IgD-negative memory B cell (primary cell): ENCODE results near the gene MISP3. TPM values are rescaled to one million over a fixed set of nuclear protein-coding genes. Genes with fewer than 3 reads are reported as not detected.
A peak's percentile ranks its signal among the peaks of the same experiment; 100 is the strongest.

ENCODE experiments used
- H3K27ac Mint-ChIP-seq, 3 donors: one replicate each; pipeline ENCODE4 v1.8.0; 2020 to 2022; ENCODE audit warnings: mild to moderate bottlenecking in 3 of 3, mixed read lengths in 3 of 3, moderate library complexity in 1 of 3
- H3K27me3 Mint-ChIP-seq: one replicate; pipeline ENCODE4 v1.8.0; 2021; ENCODE audit warnings: mixed read lengths
- H3K36me3 Mint-ChIP-seq: one replicate; pipeline ENCODE4 v1.8.0; 2020; ENCODE audit warnings: mild to moderate bottlenecking, mixed read lengths
- H3K4me1 Mint-ChIP-seq, 3 donors: one replicate each; pipeline ENCODE4 v1.8.0; 2020 to 2022; ENCODE audit warnings: mixed read lengths in 3 of 3, mild to moderate bottlenecking in 1 of 3
- H3K4me3 Mint-ChIP-seq, 4 donors: one replicate each; pipeline ENCODE4 v1.8.0; 2020 to 2022; ENCODE audit warnings: mild to moderate bottlenecking in 4 of 4, mixed read lengths in 4 of 4, moderate library complexity in 3 of 4
- H3K9me3 Mint-ChIP-seq, 3 donors: one replicate each; pipeline ENCODE4 v1.8.0; 2020 to 2021; ENCODE audit warnings: mixed read lengths in 3 of 3, mild to moderate bottlenecking in 1 of 3
- polyA plus RNA-seq: library from polyadenylated mRNA; unstranded; fragments of 300-500 nt; fragmentation: Illumina TruSeq; gene quantifications from one replicate; pipeline ENCODE4 v1.2.3, GENCODE V29; 2021

MISP3 gene
- polyA plus RNA-seq, 1 donor from 2014 or later: 0.16 TPM

- peaks cover 0 to 3% (median 0%) of the 10 kb centered on the region in 3 donors for H3K9me3 Mint-ChIP-seq
- H3K27me3 Mint-ChIP-seq: no peaks in the 10 kb centered on the region
- H3K27ac Mint-ChIP-seq: no peak overlapping the region
- peaks cover 4 to 11% (median 6%) of the 10 kb centered on the region in 3 donors for H3K4me1 Mint-ChIP-seq
- H3K36me3 Mint-ChIP-seq: no peaks in the 10 kb centered on the region
- H3K4me3 Mint-ChIP-seq: no peak overlapping the region
These were observed 23.8 kb downstream of the MISP3 start for GRCh38 chr19:14096272-14096992.

- peaks cover 0 to 3% (median 0%) of the 10 kb centered on the region in 3 donors for H3K9me3 Mint-ChIP-seq
- no peak overlapping the region for H3K27ac Mint-ChIP-seq
- no peaks in the 10 kb centered on the region for H3K27me3 Mint-ChIP-seq
- no peaks in the 10 kb centered on the region for H3K36me3 Mint-ChIP-seq
- H3K4me1 Mint-ChIP-seq: peaks cover 0 to 4% (median 2%) of the 10 kb centered on the region in 3 donors
- no peak overlapping the region for H3K4me3 Mint-ChIP-seq
These were observed 25.1 kb downstream of the MISP3 start for GRCh38 chr19:14097532-14098151.

- Mint-ChIP-seq H3K4me1 (peaks cover 0 to 3% (median 0%) of the 10 kb centered on the region in 3 donors), H3K27ac (no peak overlapping the region), H3K27me3 (no peaks in the 10 kb centered on the region), H3K9me3 (no peaks in the 10 kb centered on the region), H3K36me3 (peaks cover 2% of the 10 kb centered on the region), H3K4me3 (no peak overlapping the region)
These were observed 28.5 kb downstream of the MISP3 start for GRCh38 chr19:14101003-14101545.

DNA sequence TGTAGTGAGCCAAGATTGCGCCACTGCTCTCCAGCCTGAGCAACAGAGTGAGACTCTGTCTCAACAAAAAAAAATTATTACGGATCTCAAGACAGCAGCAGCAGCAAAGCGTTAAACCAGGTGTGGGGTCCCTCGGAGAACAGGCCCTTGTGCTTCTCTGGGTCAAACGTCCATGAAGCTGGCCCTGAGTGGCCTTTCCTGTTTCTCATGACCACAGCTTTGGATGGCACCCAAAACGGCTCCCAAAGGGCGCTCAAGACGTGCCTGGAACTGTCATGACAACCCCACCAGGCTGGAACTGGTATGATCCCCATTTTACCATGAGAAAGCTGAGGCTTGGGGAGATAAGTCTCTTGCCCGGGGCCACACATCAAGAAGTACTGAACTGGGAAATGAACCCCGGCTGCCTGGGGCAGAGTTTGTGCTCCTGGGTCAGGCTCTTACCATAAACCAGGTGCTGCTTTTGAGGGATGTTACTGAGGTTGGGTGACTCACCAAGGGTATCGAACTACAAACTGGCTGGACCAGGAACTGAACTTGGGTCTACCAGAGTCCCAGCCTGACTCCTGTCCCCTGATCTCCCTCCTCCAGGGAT lies 29.6 kb downstream of the MISP3 start:
- Mint-ChIP-seq H3K36me3 (peaks cover 2% of the 10 kb centered on the region), H3K27ac (no peak overlapping the region), H3K27me3 (no peaks in the 10 kb centered on the region), H3K9me3 (no peaks in the 10 kb centered on the region), H3K4me1 (peaks cover 0 to 3% (median 0%) of the 10 kb centered on the region in 3 donors), H3K4me3 (no peak overlapping the region)

DNA sequence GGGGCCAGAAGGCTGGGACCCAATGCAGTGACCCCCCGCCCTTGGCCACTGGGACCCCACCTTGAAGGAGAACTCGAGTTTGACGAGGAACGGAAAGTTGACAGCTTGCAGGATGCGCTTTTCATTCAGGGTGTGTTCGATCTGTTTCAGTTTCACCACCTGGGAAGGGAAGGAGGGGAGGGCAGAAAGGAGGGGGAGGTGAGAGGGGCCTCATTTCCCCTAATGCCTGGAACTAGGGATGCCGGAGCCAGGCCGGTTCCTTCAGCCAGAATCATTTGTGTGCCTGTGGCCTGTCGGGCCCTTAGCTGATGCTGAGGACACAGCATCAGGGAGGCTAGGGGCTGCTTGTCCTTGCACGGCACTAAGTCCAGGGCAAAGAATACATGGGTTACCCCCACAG lies 30.2 kb downstream of the MISP3 start:
- Mint-ChIP-seq H3K27ac (no peak overlapping the region), H3K27me3 (no peaks in the 10 kb centered on the region), H3K36me3 (peaks cover 2% of the 10 kb centered on the region), H3K4me1 (peaks cover 0 to 3% (median 0%) of the 10 kb centered on the region in 3 donors), H3K9me3 (no peaks in the 10 kb centered on the region), H3K4me3 (no peak overlapping the region)

DNA sequence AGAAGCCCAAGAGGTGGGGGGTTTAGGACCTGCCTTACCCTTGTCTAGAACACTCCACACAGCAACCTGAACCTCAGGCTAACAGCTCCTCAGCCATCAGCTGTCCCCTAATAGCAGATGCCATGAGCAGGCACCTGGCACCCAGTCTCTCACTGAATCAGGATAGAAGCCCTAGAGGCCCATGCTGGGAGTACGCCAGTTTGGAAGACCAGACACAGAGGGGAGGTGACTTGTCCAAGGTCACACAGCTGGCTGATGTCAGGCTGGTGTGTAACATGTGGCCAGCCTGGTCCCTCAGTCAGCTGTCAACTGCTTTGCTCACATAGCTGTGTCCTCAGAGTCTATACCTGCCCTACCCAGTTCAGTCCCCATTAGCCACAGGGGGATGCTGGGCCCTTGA lies 30.7 kb downstream of the MISP3 start:
- peaks cover 2% of the 10 kb centered on the region for H3K36me3 Mint-ChIP-seq
- H3K4me3 Mint-ChIP-seq: no peak overlapping the region
- peaks cover 0 to 3% (median 0%) of the 10 kb centered on the region in 3 donors for H3K4me1 Mint-ChIP-seq
- no peak overlapping the region for H3K27ac Mint-ChIP-seq
- H3K27me3 Mint-ChIP-seq: no peaks in the 10 kb centered on the region
- H3K9me3 Mint-ChIP-seq: no peaks in the 10 kb centered on the region

DNA sequence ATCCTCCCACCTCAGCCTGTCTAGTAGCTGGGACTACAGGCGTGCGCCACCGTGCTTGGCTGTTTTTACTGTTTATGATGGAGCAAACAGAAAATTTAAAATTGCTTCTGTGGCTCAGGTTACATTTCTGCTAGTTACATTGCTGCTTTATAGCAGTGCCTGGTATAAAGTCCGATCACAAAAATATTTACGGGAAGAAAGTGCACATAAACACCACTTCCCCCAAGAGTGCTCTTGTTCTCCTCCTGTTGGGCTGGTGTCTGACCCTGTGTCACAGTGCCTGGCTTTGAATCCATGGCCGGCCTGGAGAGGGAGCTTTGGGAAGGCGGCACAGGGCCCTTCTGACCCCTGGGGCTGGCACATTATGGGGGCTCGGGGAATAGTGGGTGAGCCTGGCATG lies 33.1 kb downstream of the MISP3 start:
- Mint-ChIP-seq H3K9me3 (no peaks in the 10 kb centered on the region), H3K36me3 (peaks cover 2% of the 10 kb centered on the region), H3K27ac (no peak overlapping the region), H3K4me1 (peaks cover 0 to 3% (median 0%) of the 10 kb centered on the region in 3 donors), H3K27me3 (no peaks in the 10 kb centered on the region), H3K4me3 (no peak overlapping the region)

GRCh38 chr19:14106840-14107239 lies 34.3 kb downstream of the MISP3 start:
- peaks cover 0 to 3% (median 0%) of the 10 kb centered on the region in 3 donors for H3K4me1 Mint-ChIP-seq
- no peak overlapping the region for H3K27ac Mint-ChIP-seq
- no peaks in the 10 kb centered on the region for H3K27me3 Mint-ChIP-seq
- peaks cover 2% of the 10 kb centered on the region for H3K36me3 Mint-ChIP-seq
- H3K4me3 Mint-ChIP-seq: peak overlapping the region in 1 of 4 donors; percentile 28
- H3K9me3 Mint-ChIP-seq: no peaks in the 10 kb centered on the region

DNA sequence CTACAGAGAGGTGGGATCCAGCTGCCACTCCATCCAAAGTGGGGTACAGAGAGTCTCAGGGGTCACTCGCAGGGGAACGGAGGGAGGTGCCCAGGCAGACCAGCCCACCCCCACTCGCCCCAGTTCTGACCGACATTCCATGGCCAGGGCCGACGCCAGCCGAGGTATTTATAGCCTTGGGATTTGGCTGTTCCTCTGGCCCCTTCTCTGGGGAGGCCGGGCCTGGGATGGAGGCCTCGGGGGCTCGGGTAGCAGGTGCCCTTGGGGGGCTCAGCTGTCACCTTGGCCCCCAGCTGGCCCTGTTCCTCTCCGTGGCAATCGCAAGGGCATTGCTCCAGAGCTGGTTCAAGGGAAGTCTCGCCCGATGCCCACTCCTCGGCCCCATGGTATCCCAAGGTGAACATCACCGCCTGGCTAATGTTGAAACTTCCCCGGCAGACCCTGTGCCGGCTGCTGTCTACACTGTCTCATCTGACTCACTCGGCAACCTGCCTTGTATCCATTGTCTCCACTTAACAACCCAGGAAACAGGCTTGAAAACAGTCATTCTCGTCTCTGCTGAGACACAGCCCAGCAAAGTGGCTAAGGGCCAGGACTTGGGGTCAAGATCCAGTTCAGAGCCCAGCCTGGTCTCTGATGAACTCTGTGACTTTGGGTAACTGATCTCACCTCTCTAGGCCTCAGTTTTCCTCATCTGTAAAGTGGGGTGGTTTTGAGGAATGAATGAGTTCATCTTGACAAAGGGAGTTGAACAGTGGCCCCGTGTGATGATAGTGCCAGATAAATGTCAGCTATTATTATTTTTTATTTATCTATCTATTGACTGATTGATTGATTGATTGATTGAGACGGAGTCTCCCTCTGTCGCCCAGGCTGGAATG lies 35.2 kb downstream of the MISP3 start:
- H3K4me3 Mint-ChIP-seq: no peak overlapping the region
- peaks cover 2% of the 10 kb centered on the region for H3K36me3 Mint-ChIP-seq
- H3K4me1 Mint-ChIP-seq: peaks cover 0 to 3% (median under 1%) of the 10 kb centered on the region in 3 donors
- no peaks in the 10 kb centered on the region for H3K9me3 Mint-ChIP-seq
- H3K27me3 Mint-ChIP-seq: no peaks in the 10 kb centered on the region
- no peak overlapping the region for H3K27ac Mint-ChIP-seq

- no peaks in the 10 kb centered on the region for H3K9me3 Mint-ChIP-seq
- no peak overlapping the region for H3K4me3 Mint-ChIP-seq
- H3K27me3 Mint-ChIP-seq: no peaks in the 10 kb centered on the region
- H3K36me3 Mint-ChIP-seq: no peaks in the 10 kb centered on the region
- H3K4me1 Mint-ChIP-seq: peaks cover 7 to 12% (median 9%) of the 10 kb centered on the region in 3 donors
- H3K27ac Mint-ChIP-seq: peak overlapping the region in 1 of 3 donors; percentile 83
These were observed 38.1 kb downstream of the MISP3 start for GRCh38 chr19:14110650-14111049.

- Mint-ChIP-seq H3K36me3 (no peaks in the 10 kb centered on the region), H3K9me3 (no peaks in the 10 kb centered on the region), H3K27ac (no peak overlapping the region), H3K4me3 (no peak overlapping the region), H3K4me1 (peaks cover 14 to 18% (median 16%) of the 10 kb centered on the region in 3 donors), H3K27me3 (no peaks in the 10 kb centered on the region)
These were observed 38.9 kb downstream of the MISP3 start for GRCh38 chr19:14111486-14111885.

DNA sequence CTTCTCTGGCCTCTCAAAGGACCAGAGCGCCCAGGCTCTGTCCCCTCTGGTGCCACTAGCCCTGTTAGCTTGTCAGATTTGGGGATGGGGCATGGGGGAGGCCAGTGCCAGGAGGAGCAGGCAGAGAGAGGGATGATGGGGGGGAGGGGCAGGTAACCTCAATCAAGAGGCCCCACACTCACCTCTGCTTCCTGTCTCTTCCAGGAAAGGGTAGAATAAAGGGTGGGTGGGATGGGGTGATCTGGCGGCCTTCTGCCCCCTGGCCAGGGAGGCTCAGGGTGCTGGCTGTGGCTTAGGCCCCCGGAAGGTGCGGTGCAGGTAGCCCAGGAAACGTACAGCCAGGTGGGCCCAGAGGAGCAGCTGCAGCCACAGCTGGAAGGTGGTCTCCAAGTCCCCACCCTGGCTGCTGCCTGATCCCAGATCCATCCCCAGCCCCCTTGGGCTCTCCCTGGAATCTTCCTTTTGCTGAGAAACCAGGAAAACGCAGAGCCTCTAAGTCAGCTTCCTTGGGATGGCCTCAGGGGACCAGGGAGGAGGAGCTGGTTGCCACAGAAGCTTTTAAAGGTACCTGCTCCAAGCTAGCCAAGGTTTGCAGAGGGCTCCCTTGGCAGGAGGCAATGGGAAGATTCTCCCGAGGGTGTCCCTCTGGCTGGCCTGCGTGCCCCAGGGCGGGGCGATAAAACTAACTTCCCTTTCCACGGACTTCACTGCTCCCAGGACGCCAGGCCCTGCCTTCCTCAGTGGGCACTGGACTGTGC lies 39.6 kb downstream of the MISP3 start:
- Mint-ChIP-seq H3K4me3 (no peak overlapping the region), H3K27ac (no peak overlapping the region), H3K36me3 (peaks cover 1% of the 10 kb centered on the region), H3K27me3 (no peaks in the 10 kb centered on the region), H3K9me3 (no peaks in the 10 kb centered on the region), H3K4me1 (peaks cover 17 to 19% (median 18%) of the 10 kb centered on the region in 3 donors)

DNA sequence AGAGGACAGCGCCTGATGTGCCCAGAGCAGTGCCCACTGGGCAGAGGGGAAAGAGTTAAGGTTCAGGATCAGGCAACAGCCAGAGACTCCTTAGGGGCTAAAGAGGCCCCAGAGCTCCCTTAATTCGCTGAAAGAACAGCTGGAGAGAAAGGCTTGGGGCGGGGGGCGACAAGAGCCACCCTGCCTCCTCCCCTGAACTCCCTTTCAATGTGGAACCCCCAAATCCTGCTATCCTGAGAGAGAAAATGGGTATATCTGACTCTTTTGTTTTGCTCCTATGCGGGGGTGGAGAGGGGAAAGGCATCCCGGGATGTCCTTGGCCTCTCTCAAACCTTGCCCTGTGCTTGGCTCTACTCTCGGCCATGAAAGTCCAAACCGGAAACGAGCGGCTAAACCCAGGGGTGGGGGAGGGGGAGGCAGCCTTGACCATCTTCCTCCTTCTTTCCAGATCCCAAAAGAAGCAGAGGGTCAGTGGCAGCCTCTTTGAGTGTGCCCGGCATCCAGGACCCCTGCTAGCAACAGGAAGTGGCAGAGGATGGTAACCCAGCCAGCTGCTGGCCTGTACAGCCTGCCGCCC lies 40.3 kb downstream of the MISP3 start:
- Mint-ChIP-seq H3K4me3 (no peak overlapping the region), H3K27ac (no peak overlapping the region), H3K27me3 (no peaks in the 10 kb centered on the region), H3K9me3 (no peaks in the 10 kb centered on the region), H3K4me1 (peaks cover 18 to 24% (median 19%) of the 10 kb centered on the region in 3 donors), H3K36me3 (peaks cover 1% of the 10 kb centered on the region)
